B cell (primary cell): ENCODE measurements around the gene DDX20.

Source experiments
- CTCF ChIP-seq: fragments of 200-600 bp; IDR thresholded peaks from one replicate; pipeline ENCODE4 v1.8.0; 2022; ENCODE audit warnings: antibody characterized with exemption, mild to moderate bottlenecking
- EZH2 ChIP-seq: IDR thresholded peaks from 2 replicates; pipeline ENCODE4 v1.6.1; 2012; ENCODE audit warnings: borderline replicate concordance, low read depth, mild to moderate bottlenecking, moderate library complexity, low read length; ENCODE audit not compliant: insufficient read depth, poor library complexity, severe bottlenecking

GRCh38 chr1:111789142-111789541, 33.4 kb downstream of the DDX20 start:
- TF ChIP-seq CTCF (no peak), EZH2 (no peak)
